Thyroid gland (tissue), 4 donors: ENCODE results near the gene GPR162.

Experiments used
- POLR2A ChIP-seq, 2 donors: fragments of 450-650 bp; IDR thresholded peaks; one replicate each; pipeline ENCODE4 v1.6.1; 2017; ENCODE audit warnings: antibody characterized with exemption in 2 of 2, mild to moderate bottlenecking in 2 of 2, moderate library complexity in 1 of 2
- TF ChIP-seq, protein P1 (sequence below), 6 experiments: fragments of 200-600 bp in 3 of 6; fragments of 450-650 bp in 3 of 6; sonication (generic) in 3 of 6; IDR thresholded peaks; one replicate each; pipeline ENCODE4 v1.5.1; 2016 to 2019; ENCODE audit warnings: antibody characterized with exemption in 6 of 6, mild to moderate bottlenecking in 2 of 6, inconsistent platforms in 1 of 6, moderate library complexity in 1 of 6

DNA sequence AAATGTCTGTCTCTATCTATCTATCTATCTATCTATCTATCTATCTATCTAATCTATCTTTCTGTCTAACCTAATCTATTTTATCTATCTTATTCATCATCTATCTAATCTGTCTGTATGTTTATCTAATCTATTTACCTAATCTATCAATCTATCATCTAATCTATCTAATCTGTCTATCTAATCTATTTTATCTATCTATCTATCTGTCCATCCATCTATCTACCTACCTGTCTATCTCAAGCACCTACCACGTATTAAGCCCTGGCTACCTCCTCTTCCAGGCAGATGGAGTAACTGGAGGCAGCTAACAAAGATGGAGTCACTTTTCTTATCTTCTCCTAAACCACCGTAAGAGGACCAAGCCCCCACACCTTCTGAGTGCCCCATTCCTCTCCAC lies 26.5 kb upstream of the GPR162 start:
- TF ChIP-seq, protein P1, sequence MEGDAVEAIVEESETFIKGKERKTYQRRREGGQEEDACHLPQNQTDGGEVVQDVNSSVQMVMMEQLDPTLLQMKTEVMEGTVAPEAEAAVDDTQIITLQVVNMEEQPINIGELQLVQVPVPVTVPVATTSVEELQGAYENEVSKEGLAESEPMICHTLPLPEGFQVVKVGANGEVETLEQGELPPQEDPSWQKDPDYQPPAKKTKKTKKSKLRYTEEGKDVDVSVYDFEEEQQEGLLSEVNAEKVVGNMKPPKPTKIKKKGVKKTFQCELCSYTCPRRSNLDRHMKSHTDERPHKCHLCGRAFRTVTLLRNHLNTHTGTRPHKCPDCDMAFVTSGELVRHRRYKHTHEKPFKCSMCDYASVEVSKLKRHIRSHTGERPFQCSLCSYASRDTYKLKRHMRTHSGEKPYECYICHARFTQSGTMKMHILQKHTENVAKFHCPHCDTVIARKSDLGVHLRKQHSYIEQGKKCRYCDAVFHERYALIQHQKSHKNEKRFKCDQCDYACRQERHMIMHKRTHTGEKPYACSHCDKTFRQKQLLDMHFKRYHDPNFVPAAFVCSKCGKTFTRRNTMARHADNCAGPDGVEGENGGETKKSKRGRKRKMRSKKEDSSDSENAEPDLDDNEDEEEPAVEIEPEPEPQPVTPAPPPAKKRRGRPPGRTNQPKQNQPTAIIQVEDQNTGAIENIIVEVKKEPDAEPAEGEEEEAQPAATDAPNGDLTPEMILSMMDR (IDR thresholded peaks at IDR 0.05) = no peak
- TF ChIP-seq POLR2A (IDR thresholded peaks at IDR 0.05) = no peak
